A549 treated with RU486 at 1 μM for 4 hours (cell line): ENCODE data around the gene ADGRG3. TPM values are rescaled to one million over a fixed set of nuclear protein-coding genes. Genes with fewer than 3 reads are reported as not detected.

ENCODE experiments used
- total RNA-seq: library from RNA; stranded (reverse); fragments of 200-300 nt; extraction: Qiagen RNA extraction; gene quantifications from 5 replicates; pipeline ENCODE4 v1.2.3, GENCODE V29; 2022; ENCODE audit warnings: low read depth

The ADGRG3 gene
- total RNA-seq: 0.16 to 0.79 TPM (median 0.62 TPM) in 5 replicates

DNA sequence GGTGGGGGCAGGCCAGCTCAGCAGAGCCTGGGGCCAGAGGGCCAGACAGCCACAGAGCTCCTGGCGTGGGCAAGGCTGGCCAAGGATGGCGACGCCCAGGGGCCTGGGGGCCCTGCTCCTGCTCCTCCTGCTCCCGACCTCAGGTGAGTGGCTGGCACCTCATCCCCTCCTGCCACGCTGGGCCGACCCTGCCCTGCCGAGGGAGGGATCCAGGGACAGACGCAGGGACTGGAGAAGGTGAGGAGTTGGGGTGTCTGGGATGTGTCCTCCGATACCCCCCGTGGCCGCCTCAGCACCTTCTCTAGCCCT lies at the start of gene ADGRG3:
ADGRG3 (plus strand) TSS at position 44 of the 309 bp plus-strand sequence; CDS start at position 86, 42 bp downstream.

DNA sequence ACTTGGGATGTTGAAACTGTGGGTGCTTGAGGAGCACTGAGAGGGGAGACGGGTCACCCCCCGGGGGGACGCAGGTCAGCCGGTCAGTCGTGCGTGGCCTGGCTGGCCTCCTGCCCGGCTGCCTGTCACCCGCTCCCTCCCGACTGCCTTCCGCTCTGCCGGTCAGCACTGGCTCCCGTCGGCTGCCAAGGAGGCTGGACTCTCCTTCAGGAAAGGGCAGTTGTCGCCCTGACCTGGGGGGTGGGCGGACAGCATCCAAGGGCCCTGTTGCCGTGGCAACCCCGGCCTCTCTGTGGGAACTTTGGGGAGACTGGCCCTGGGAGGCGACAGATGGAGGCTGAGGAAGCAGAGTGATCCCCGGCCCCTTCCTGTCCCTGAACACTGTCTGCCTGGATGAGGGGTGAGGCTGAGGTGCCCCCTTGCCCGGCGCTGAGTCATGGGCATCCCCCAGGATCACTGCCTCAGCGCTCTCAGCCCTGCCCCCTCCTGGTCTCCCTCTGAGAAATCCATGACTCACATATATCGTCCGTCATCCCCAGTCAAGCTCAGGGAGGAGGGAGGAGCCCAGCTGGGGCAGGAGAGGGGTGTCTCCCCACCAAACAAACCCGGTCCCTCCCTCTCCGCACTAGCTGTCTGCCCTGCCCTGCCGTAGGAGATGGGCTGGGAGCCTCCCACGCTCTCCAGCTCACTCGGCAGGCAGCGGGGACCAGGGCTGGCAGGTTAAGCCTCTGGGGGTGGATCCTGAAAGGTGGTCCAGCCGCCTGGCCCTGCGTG lies 39.9 kb upstream of the ADGRG3 start, which contains the start of gene ADGRG1:
ADGRG1 (plus strand) TSS at position 623 of the 774 bp plus-strand sequence. CDS start 21,658 bp downstream, outside the sequence.

DNA sequence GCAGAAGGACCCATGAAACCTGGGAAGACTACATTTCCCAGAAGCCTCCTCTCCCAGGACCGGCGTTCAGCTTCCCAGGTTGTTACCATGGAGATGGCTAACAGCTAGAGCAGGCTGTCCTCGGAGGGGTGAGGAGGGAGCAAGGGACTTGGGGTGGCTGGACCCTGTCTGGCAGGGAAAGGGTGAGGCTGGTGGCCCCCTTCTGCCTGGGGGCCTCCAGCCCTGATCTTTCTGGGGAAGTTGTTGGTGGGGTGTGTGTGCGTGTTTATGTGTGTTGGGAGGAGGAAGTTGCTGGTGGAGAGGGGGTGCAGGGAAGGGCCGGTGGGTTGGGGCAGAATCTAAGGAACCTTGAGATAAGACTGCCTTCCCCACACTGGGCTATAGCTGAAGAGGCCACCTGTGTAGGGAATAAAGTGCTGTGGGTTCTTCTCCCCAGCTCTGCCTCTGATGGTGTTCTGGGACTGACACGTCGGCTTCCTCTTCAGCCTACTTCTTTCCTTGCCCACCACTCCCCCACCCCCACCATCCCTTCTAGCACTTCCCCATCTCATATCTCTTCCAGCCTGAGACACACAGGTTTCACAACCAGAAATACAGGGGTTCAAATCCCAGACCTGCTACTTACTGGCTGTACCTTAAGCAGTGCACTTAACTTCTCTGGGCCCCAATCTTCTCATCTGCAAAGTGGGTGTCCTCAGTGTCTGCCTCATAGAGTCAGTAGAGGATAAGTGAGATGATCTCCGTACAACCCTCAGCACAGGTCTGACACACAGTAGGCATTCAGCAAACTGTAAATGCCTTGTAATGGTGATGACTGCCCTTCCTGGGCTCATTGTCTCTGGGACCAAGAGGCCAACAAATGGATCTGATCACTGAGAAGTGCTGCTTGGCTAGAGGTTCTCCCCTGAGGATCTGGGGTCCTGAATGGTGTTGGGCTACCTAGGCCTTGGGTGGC lies 26.9 kb downstream of the ADGRG3 start, which contains the start of gene DRC7:
DRC7 (plus strand) TSS at position 82 of the 955 bp plus-strand sequence. CDS start 3,144 bp downstream, outside the sequence.

GRCh38 chr16:57735755-57736418 lies 67.8 kb downstream of the ADGRG3 start, which contains the start of gene KATNB1:
TSS of gene KATNB1 (plus strand) at chr16:57735770. CDS start at chr16:57737244, 1,474 bp downstream.

Other genes starting within 250 kb of the ADGRG3 start
- 72.0 to 86.3 TPM (median 75.6 TPM) in 5 replicates for gene CIAPIN1, start 220.9 kb upstream of the ADGRG3 start, total RNA-seq
- gene COQ9, start 220.8 kb upstream of the ADGRG3 start, total RNA-seq: 40.0 to 55.2 TPM (median 50.3 TPM) in 5 replicates
- 102 to 170 TPM (median 106 TPM) in 5 replicates for gene POLR2C, start 205.6 kb upstream of the ADGRG3 start, total RNA-seq
- gene DOK4, start 181.8 kb upstream of the ADGRG3 start, total RNA-seq: 31.8 to 52.7 TPM (median 38.6 TPM) in 5 replicates
- gene CCDC102A, start 131.7 kb upstream of the ADGRG3 start, total RNA-seq: 6.3 to 9.4 TPM (median 8.8 TPM) in 5 replicates
- gene ADGRG5, start 125.7 kb upstream of the ADGRG3 start, total RNA-seq: 0.03 TPM in 2 of 5 replicates, not detected in the others
- gene ADGRG1, start 39.7 kb upstream of the ADGRG3 start, total RNA-seq: 155 to 254 TPM (median 183 TPM) in 5 replicates
- 0.10 TPM in 1 of 5 replicates, not detected in the others for gene DRC7, start 26.5 kb downstream of the ADGRG3 start, total RNA-seq
- gene KATNB1, start 67.5 kb downstream of the ADGRG3 start, total RNA-seq: 15.0 to 20.8 TPM (median 20.3 TPM) in 5 replicates
- 138 to 197 TPM (median 184 TPM) in 5 replicates for gene KIFC3, start 134.2 kb downstream of the ADGRG3 start, total RNA-seq